ENCODE data around the gene C4orf36.

DNA sequence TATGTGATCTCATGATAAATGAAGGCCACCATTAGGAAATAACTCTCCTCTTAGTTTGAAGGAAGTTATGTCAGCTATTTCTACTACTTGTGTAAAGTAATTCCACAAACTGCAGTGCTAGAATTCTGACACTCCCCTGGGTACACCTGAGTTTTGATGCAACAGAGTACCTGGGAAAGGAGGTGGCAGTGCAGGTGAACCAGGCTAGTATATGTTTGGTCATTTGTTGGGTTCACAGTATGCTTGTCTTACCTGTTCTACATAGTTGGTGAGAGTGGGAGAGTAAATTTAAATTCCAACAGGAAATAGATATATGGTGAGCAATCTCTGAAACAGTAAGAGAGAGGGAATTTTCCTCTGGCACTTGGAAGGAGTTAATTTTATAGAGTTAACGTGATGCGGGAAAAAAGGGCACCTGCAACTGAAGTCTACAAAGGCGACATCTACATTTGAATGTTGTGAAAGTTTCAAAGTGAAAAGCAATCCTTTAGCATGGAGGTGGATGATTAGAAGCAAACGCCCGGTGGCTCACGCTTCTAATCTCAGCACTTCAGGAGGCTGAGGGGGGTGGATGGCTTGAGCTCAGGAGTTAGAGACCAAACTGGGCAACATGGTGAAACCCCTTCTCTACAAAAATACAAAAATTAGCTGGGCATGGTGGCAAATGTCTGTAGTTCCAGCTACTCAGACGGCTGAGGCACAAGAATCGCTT lies 34.7 kb downstream of the C4orf36 start:
- TF ChIP-seq, protein P1, sequence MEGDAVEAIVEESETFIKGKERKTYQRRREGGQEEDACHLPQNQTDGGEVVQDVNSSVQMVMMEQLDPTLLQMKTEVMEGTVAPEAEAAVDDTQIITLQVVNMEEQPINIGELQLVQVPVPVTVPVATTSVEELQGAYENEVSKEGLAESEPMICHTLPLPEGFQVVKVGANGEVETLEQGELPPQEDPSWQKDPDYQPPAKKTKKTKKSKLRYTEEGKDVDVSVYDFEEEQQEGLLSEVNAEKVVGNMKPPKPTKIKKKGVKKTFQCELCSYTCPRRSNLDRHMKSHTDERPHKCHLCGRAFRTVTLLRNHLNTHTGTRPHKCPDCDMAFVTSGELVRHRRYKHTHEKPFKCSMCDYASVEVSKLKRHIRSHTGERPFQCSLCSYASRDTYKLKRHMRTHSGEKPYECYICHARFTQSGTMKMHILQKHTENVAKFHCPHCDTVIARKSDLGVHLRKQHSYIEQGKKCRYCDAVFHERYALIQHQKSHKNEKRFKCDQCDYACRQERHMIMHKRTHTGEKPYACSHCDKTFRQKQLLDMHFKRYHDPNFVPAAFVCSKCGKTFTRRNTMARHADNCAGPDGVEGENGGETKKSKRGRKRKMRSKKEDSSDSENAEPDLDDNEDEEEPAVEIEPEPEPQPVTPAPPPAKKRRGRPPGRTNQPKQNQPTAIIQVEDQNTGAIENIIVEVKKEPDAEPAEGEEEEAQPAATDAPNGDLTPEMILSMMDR (conservative IDR thresholded peaks at IDR 0.05; ENCODE audit: low read depth, low read length): no peak
- no peak for TF ChIP-seq EZH2 (IDR thresholded peaks at IDR 0.05; ENCODE audit: borderline replicate concordance, low read depth, low read length, poor library complexity, severe bottlenecking)
